Measurements from ENCODE around the gene LRP4. TPM values are rescaled to one million over a fixed set of nuclear protein-coding genes. Genes with fewer than 3 reads are reported as not detected.

LRP4 gene
- total and polyA plus RNA-seq, 9 donors = 4.4 to 20.6 (median 11.6) TPM

GRCh38 chr11:46902694-46903093, 15.7 kb downstream of the LRP4 start:
- DNase-seq = peak in 1 of 5 donors; percentile 4
- Histone ChIP-seq H3K27ac (no peak overlapping the region), H3K27me3 (no peaks in the 10 kb centered on the region), H3K36me3 (no peaks in the 10 kb centered on the region), H3K9me3 (no peaks in the 10 kb centered on the region), H3K4me1 (ENCODE audit: insufficient read depth) (peaks cover 3% of the 10 kb centered on the region), H3K4me3 (no peak overlapping the region)
- intact Hi-C loops (cut with DNase I) = loop anchor here in 1 of 4 donors (5.0 kb wide), 1 partner anchor 450 kb away; the partner anchor contains the start of gene MYBPC3
- WGBS, 3 donors = 87 to 88% (median 87%) methylated on average over 6 of the region's 6 CpGs
- TF ChIP-seq CTCF (IDR thresholded peaks at IDR 0.05) = no peak
- no peak for TF ChIP-seq EP300 (IDR thresholded peaks at IDR 0.05)
- TF ChIP-seq POLR2A (IDR thresholded peaks at IDR 0.05) = no peak

GRCh38 chr11:46901156-46901555, 17.2 kb downstream of the LRP4 start:
- no peak overlapping the region for H3K4me3 ChIP-seq
- no peaks in the 10 kb centered on the region for H3K27me3 ChIP-seq
- H3K4me1 ChIP-seq (ENCODE audit: insufficient read depth) = no peaks in the 10 kb centered on the region
- no peaks in the 10 kb centered on the region for H3K36me3 ChIP-seq
- TF ChIP-seq EP300 (IDR thresholded peaks at IDR 0.05) (no peak), POLR2A (IDR thresholded peaks at IDR 0.05) (no peak), CTCF (IDR thresholded peaks at IDR 0.05) (no peak)
- WGBS, 3 donors = 88 to 91% (median 91%) methylated on average over 3 of the region's 3 CpGs
- no peak for DNase-seq
- no peaks in the 10 kb centered on the region for H3K9me3 ChIP-seq
- intact Hi-C loops (cut with DNase I) = loop anchor here in 1 of 4 donors (5.0 kb wide), 1 partner anchor 451 kb away; the partner anchor contains the start of gene MYBPC3
- H3K27ac ChIP-seq = no peak overlapping the region

GRCh38 chr11:46900091-46900746, 18.1 kb downstream of the LRP4 start:
- Histone ChIP-seq H3K27me3 (no peaks in the 10 kb centered on the region), H3K4me1 (ENCODE audit: insufficient read depth) (no peaks in the 10 kb centered on the region), H3K4me3 (no peak overlapping the region), H3K36me3 (no peaks in the 10 kb centered on the region), H3K27ac (no peak overlapping the region), H3K9me3 (no peaks in the 10 kb centered on the region)
- intact Hi-C loops (cut with DNase I) = loop anchor here in 1 of 4 donors (5.0 kb wide), 1 partner anchor 452 kb away; the partner anchor contains the start of gene MYBPC3
- DNase-seq = no peak
- TF ChIP-seq CTCF (IDR thresholded peaks at IDR 0.05) (no peak), POLR2A (IDR thresholded peaks at IDR 0.05) (no peak), EP300 (IDR thresholded peaks at IDR 0.05) (no peak)
- WGBS, 3 donors = 91 to 93% (median 91%) methylated on average over 13 of the region's 13 CpGs

- Histone ChIP-seq H3K9me3 (no peaks in the 10 kb centered on the region), H3K4me1 (ENCODE audit: insufficient read depth) (no peaks in the 10 kb centered on the region), H3K4me3 (no peak overlapping the region), H3K27ac (no peak overlapping the region), H3K36me3 (no peaks in the 10 kb centered on the region), H3K27me3 (no peaks in the 10 kb centered on the region)
- intact Hi-C loops (cut with DNase I) = loop anchor here in 2 of 4 donors (5.0 to 10.0 kb wide), 2 partner anchors 453 to 455 kb away; partner anchors contain the start of gene MYBPC3 (in 2 of the 2)
- WGBS, 3 donors = 93 to 97% (median 94%) methylated on average over 10 to 13 of the region's 13 CpGs
- no peak for DNase-seq
- TF ChIP-seq POLR2A (IDR thresholded peaks at IDR 0.05) = no peak
- no peak for TF ChIP-seq CTCF (IDR thresholded peaks at IDR 0.05)
- no peak for TF ChIP-seq EP300 (IDR thresholded peaks at IDR 0.05)
These were observed 18.8 kb downstream of the LRP4 start for GRCh38 chr11:46899501-46900025.

Data from ovary (tissue), 9 donors.